Hepatocyte (in vitro differentiated cells): ENCODE data around the gene SP7. TPM values are rescaled to one million over a fixed set of nuclear protein-coding genes. Genes with fewer than 3 reads are reported as not detected.

ENCODE experiments used
- DNase-seq: peaks from one replicate; pipeline ENCODE4 v3.0.0-alpha.2; 2016; ENCODE audit warnings: low spot score
- H2AFZ ChIP-seq: fragments of 200-600 bp; sonication (generic); 2 replicates; pipeline ENCODE4 v1.6.0; 2016; ENCODE audit warnings: antibody characterized with exemption, mild to moderate bottlenecking
- H3K27ac ChIP-seq: fragments of 200-600 bp; sonication (generic); 2 replicates; pipeline ENCODE4 v1.5.1; 2016; ENCODE audit warnings: mild to moderate bottlenecking
- H3K27me3 ChIP-seq: fragments of 200-600 bp; sonication (generic); 2 replicates; pipeline ENCODE4 v1.6.1; 2016
- H3K36me3 ChIP-seq: fragments of 200-600 bp; sonication (generic); replicated peaks from 2 replicates; pipeline ENCODE4 v1.5.1; 2016; ENCODE audit warnings: low read depth; ENCODE audit not compliant: insufficient read depth
- H3K4me1 ChIP-seq: fragments of 200-600 bp; sonication (generic); 2 replicates; pipeline ENCODE4 v1.5.1; 2016; ENCODE audit warnings: mild to moderate bottlenecking, moderate library complexity; ENCODE audit not compliant: insufficient read depth
- H3K4me2 ChIP-seq: fragments of 200-600 bp; sonication (generic); 2 replicates; pipeline ENCODE4 v1.6.0; 2016
- H3K4me3 ChIP-seq: fragments of 200-600 bp; sonication (generic); 2 replicates; pipeline ENCODE4 v1.5.1; 2016; ENCODE audit warnings: mild to moderate bottlenecking
- H3K79me2 ChIP-seq: fragments of 200-600 bp; sonication (generic); 2 replicates; pipeline ENCODE4 v1.6.0; 2017; ENCODE audit warnings: mild to moderate bottlenecking
- H3K9me2 ChIP-seq: fragments of 200-600 bp; sonication (generic); replicated peaks from 2 replicates; pipeline ENCODE4 v1.6.0; 2017; ENCODE audit warnings: mild to moderate bottlenecking; ENCODE audit not compliant: insufficient read depth
- H3K9me3 ChIP-seq: fragments of 200-600 bp; sonication (generic); 2 replicates; pipeline ENCODE4 v1.5.1; 2016; ENCODE audit warnings: low read depth, mild to moderate bottlenecking
- H4K20me1 ChIP-seq: fragments of 200-600 bp; sonication (generic); 2 replicates; pipeline ENCODE4 v1.6.0; 2016; ENCODE audit warnings: mild to moderate bottlenecking; ENCODE audit not compliant: insufficient read depth, poor library complexity, severe bottlenecking
- CTCF ChIP-seq: fragments of 200-600 bp; sonication (generic); IDR thresholded peaks from 2 replicates; pipeline ENCODE4 v1.5.1; 2016; ENCODE audit warnings: antibody characterized with exemption, mild to moderate bottlenecking; ENCODE audit not compliant: poor library complexity
- EZH2 ChIP-seq: fragments of 200-600 bp; sonication (generic); IDR thresholded peaks from 2 replicates; pipeline ENCODE4 v1.6.1; 2016; ENCODE audit warnings: antibody characterized with exemption, mild to moderate bottlenecking, borderline replicate concordance
- EZH2phosphoT487 ChIP-seq: fragments of 200-600 bp; sonication (generic); IDR thresholded peaks from one replicate; pipeline ENCODE4 v1.6.1; 2018; ENCODE audit warnings: antibody characterized with exemption, mild to moderate bottlenecking, low read depth, moderate library complexity; ENCODE audit not compliant: unreplicated experiment, severe bottlenecking
- WGBS: methylation state at CpG from one replicate; pipeline ENCODE4 v1.1.6; 2016; ENCODE audit warnings: low lambda C conversion rate; ENCODE audit errors: missing lambda C conversion rate; 5-methylcytosine and 5-hydroxymethylcytosine counted together
- polyA plus RNA-seq: library from polyadenylated mRNA; unstranded; fragments of >200 nt; fragmentation: Nextera tagmentation; extraction: Ambion mirVana; gene quantifications from 2 replicates; pipeline ENCODE4 v1.2.1, GENCODE V29; 2016
- total RNA-seq: library from RNA; depleted of rRNA; stranded (reverse); fragments of >200 nt; gene quantifications from 2 replicates; pipeline ENCODE4 v1.2.3, GENCODE V29; 2014

The SP7 gene
- total and polyA plus RNA-seq, 2 experiments from 2014 or later, result 0.20 to 0.60 TPM

DNA sequence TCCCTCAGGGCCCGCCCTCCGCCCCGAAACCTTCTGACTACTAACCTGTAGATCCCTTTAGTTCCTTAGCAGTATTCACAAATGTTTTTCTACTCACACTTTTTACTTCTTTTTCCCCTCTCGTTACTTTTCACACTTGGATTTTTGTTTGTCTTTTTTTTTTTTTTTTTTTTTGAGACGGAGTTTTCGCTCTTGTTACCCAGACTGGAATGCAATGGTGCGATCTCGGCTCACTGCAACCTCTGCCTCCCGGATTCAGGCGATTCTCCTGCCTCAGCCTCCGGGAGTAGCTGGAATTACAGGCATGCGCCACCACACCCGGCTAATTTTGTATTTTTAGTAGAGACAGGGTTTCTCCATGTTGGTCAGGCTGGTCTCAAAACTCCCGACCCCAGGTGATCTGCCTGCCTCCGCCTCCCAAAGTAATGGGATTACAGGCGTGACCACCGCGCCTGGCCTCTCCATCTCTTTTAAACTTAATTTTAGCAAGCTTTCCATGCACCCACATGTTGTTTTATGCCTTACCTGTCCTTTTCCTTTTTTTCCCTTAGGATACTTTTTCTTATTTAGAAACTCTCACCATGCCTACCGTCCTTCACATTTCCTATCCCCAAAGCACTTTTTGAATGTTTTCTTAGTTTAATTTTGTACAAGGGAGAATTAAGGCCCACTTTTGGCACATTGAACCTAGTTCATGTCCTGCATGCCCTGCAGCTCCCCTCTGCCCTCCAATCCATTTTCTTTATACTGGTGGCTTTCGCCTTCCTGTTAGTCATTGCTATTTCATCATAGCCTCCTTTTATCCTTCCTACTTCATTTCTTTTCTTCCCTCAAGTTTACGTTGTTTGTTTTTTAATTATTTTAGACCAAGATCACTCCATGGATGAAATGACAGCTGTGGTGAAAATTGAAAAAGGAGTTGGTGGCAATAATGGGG is 44.9 kb upstream of the SP7 start:
- Histone ChIP-seq H2AFZ (no peak overlapping the region), H3K9me2 (no peaks in the 10 kb centered on the region), H3K36me3 (no peaks in the 10 kb centered on the region), H3K4me1 (peaks cover 43% of the 10 kb centered on the region), H4K20me1 (peaks cover 31% of the 10 kb centered on the region), H3K27me3 (no peaks in the 10 kb centered on the region), H3K9me3 (no peaks in the 10 kb centered on the region), H3K4me2 (peak overlapping the region; percentile 89), H3K4me3 (peak overlapping the region; percentile 16), H3K79me2 (peaks cover 51% of the 10 kb centered on the region), H3K27ac (peak overlapping the region; percentile 96)
- WGBS, result 11% methylated on average over 20 of the region's 21 CpGs
- TF ChIP-seq CTCF (no peak), EZH2phosphoT487 (no peak), EZH2 (no peak)
- no peak for DNase-seq

- H3K4me1 ChIP-seq, result peaks cover 36% of the 10 kb centered on the region
- 0% methylated on average over 3 of the region's 71 CpGs for WGBS
- peak within 1 kb of the TSS; percentile 89 for H3K4me2 ChIP-seq
- H3K4me3 ChIP-seq, result peak within 1 kb of the TSS; percentile 16
- no peaks in the 10 kb centered on the region for H3K27me3 ChIP-seq
- H3K9me2 ChIP-seq, result no peaks in the 10 kb centered on the region
- no peaks in the 10 kb centered on the region for H3K9me3 ChIP-seq
- H4K20me1 ChIP-seq, result peaks cover 23% of the 10 kb centered on the region
- DNase-seq, result peak; percentile 97
- TF ChIP-seq EZH2phosphoT487 (no peak), CTCF (no peak), EZH2 (no peak)
- peak within 1 kb of the TSS; percentile 96 for H3K27ac ChIP-seq
- peaks cover 43% of the 10 kb centered on the region for H3K79me2 ChIP-seq
- peak within 1 kb of the TSS; percentile 37 for H2AFZ ChIP-seq
- no peaks in the 10 kb centered on the region for H3K36me3 ChIP-seq
These were observed 44.1 kb upstream of the SP7 start, which contains the start of gene SP1 for GRCh38 chr12:53380104-53380793. SP1 (plus strand) TSS chr12:53380176; CDS start chr12:53380292, 116 bp downstream.

GRCh38 chr12:53379389-53380103 is 43.4 kb upstream of the SP7 start:
- Histone ChIP-seq H3K36me3 (no peaks in the 10 kb centered on the region), H3K27ac (peak overlapping the region; percentile 90), H3K9me3 (no peaks in the 10 kb centered on the region), H3K4me3 (no peak overlapping the region), H3K27me3 (no peaks in the 10 kb centered on the region), H4K20me1 (peaks cover 16% of the 10 kb centered on the region), H3K4me2 (peak overlapping the region; percentile 71), H3K9me2 (no peaks in the 10 kb centered on the region), H3K4me1 (peaks cover 29% of the 10 kb centered on the region), H2AFZ (peak overlapping the region; percentile 37), H3K79me2 (peaks cover 36% of the 10 kb centered on the region)
- WGBS, result 1% methylated on average over 28 of the region's 29 CpGs
- no peak for TF ChIP-seq CTCF
- TF ChIP-seq EZH2phosphoT487, result no peak
- TF ChIP-seq EZH2, result no peak
- peak; percentile 99 for DNase-seq
